Midbrain (tissue), 1 donor: ENCODE results near the gene GRID1.

Experiments used
- DNase-seq: peaks from one replicate; lab custom pipeline; 2025; lab: John Stamatoyannopoulos, UW

Gene GRID1

GRCh38 chr10:85617751-85618546, 748.6 kb downstream of the GRID1 start:
- DNase-seq, result no peak

GRCh38 chr10:85615556-85615955, 751.0 kb downstream of the GRID1 start:
- DNase-seq, result no peak

GRCh38 chr10:85614981-85615380, 751.6 kb downstream of the GRID1 start:
- no peak for DNase-seq

- no peak for DNase-seq
These were observed 752.0 kb downstream of the GRID1 start for GRCh38 chr10:85614566-85614965.

GRCh38 chr10:85613391-85613790, 753.2 kb downstream of the GRID1 start:
- DNase-seq, result no peak

GRCh38 chr10:85612833-85613232, 753.8 kb downstream of the GRID1 start:
- no peak for DNase-seq

GRCh38 chr10:85612378-85612775, 754.2 kb downstream of the GRID1 start:
- DNase-seq, result no peak

- no peak for DNase-seq
These were observed 754.7 kb downstream of the GRID1 start for GRCh38 chr10:85611746-85612377.

GRCh38 chr10:85611093-85611740, 755.4 kb downstream of the GRID1 start:
- DNase-seq, result no peak

GRCh38 chr10:85610381-85611092, 756.1 kb downstream of the GRID1 start:
- no peak for DNase-seq

GRCh38 chr10:85609509-85609908, 757.1 kb downstream of the GRID1 start:
- no peak for DNase-seq

- DNase-seq, result no peak
These were observed 757.9 kb downstream of the GRID1 start for GRCh38 chr10:85608706-85609105.

GRCh38 chr10:85607043-85607695, 759.4 kb downstream of the GRID1 start:
- no peak for DNase-seq

- DNase-seq, result no peak
These were observed 760.2 kb downstream of the GRID1 start for GRCh38 chr10:85606401-85606800.

- DNase-seq, result no peak
These were observed 761.7 kb downstream of the GRID1 start for GRCh38 chr10:85604884-85605283.

- DNase-seq, result no peak
These were observed 762.4 kb downstream of the GRID1 start for GRCh38 chr10:85604136-85604725.

GRCh38 chr10:85603151-85603940, 763.2 kb downstream of the GRID1 start:
- DNase-seq, result no peak

GRCh38 chr10:85602713-85603112, 763.9 kb downstream of the GRID1 start:
- no peak for DNase-seq

GRCh38 chr10:85602306-85602705, 764.3 kb downstream of the GRID1 start:
- no peak for DNase-seq

GRCh38 chr10:85601526-85601925, 765.1 kb downstream of the GRID1 start:
- no peak for DNase-seq

GRCh38 chr10:85600744-85601081, 765.9 kb downstream of the GRID1 start:
- no peak for DNase-seq
